Coronary artery (tissue), 2 donors: ENCODE data around the gene PRKG1.

Source experiments
- DNase-seq: peaks from one replicate; pipeline ENCODE4 v3.0.0-alpha.2; 2017; ENCODE audit warnings: low spot score
- H3K27ac ChIP-seq, 2 donors: fragments of 200-600 bp; sonication (generic); one replicate each; pipeline ENCODE4 v1.5.1; 2016 to 2019
- H3K4me3 ChIP-seq: fragments of 200-600 bp; sonication (generic); 2 replicates; pipeline ENCODE4 v1.5.1; 2016; ENCODE audit warnings: mild to moderate bottlenecking, moderate library complexity
- TF ChIP-seq, protein P1 (sequence below): fragments of 200-600 bp; sonication (generic); IDR thresholded peaks from one replicate; pipeline ENCODE4 v1.5.1; 2019; ENCODE audit warnings: antibody characterized with exemption

PRKG1 gene

DNA sequence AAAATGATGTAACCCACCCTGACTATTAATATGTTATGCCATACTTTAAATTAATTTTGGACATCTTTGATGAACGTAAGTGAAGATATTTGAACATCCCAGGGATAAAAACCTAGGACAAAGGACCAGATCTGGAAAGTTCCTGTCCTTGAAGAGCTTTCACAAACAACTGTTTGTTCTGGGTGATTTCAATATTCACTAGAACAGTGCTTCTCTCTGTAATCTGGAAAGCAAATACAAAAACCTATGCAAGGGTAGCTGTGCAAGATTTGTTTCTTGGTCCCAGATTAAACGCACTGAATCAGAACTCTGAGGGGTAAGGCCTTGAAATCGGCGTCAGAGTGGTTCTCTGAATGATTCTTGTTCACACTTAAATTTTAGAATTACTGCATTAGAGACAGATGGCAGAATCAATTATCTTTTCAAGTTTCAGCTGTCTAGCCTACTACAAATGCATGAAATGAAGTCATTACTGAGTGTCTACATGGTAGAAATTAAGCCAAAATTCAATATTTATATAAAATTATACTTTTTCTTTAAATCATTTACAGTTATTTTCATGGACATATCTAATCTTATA lies 694.7 kb downstream of the PRKG1 start:
- H3K4me3 ChIP-seq = no peak overlapping the region
- TF ChIP-seq, protein P1, sequence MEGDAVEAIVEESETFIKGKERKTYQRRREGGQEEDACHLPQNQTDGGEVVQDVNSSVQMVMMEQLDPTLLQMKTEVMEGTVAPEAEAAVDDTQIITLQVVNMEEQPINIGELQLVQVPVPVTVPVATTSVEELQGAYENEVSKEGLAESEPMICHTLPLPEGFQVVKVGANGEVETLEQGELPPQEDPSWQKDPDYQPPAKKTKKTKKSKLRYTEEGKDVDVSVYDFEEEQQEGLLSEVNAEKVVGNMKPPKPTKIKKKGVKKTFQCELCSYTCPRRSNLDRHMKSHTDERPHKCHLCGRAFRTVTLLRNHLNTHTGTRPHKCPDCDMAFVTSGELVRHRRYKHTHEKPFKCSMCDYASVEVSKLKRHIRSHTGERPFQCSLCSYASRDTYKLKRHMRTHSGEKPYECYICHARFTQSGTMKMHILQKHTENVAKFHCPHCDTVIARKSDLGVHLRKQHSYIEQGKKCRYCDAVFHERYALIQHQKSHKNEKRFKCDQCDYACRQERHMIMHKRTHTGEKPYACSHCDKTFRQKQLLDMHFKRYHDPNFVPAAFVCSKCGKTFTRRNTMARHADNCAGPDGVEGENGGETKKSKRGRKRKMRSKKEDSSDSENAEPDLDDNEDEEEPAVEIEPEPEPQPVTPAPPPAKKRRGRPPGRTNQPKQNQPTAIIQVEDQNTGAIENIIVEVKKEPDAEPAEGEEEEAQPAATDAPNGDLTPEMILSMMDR = no peak
- no peak overlapping the region for H3K27ac ChIP-seq
- no peak for DNase-seq

DNA sequence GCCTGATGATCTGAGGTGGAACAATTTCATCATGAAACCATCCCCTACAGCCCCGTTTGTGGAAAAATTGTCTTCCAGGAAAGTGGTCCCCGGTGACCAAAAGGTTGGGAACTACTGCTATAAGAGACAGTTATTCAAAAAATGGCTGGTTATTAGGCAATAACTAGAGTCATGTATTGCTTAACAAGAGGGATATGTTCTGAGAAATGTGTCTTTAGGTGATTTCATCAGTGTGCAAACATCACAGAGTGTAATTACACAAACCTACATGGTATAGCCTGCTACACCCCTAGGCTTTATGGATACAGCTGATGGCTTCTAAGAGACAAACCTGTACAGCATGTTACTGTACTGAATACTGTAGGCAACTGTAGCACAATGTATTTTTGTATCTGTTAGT lies 696.4 kb downstream of the PRKG1 start:
- DNase-seq = no peak
- TF ChIP-seq, protein P1 = no peak
- Histone ChIP-seq H3K4me3 (no peak overlapping the region), H3K27ac (no peak overlapping the region)

DNA sequence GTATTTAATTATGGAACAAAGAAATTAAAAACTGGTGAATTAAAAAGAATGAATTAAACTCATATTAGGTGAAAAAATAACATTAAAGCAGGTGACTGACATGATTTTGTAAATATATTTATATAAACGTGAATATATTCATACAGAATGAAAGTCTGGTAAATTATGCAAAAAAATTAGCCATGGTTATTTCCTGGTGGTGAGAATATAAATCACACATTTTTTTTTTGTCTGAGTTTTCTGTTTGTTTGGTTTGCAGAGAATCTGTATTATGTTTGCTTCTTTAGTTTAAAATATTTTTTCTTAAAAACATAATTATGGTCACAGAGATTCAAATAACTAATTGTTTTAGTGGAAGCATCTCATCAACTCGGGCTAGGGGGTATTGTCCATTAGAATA lies 698.1 kb downstream of the PRKG1 start:
- no peak for DNase-seq
- Histone ChIP-seq H3K4me3 (no peak overlapping the region), H3K27ac (no peak overlapping the region)
- TF ChIP-seq, protein P1 = no peak

DNA sequence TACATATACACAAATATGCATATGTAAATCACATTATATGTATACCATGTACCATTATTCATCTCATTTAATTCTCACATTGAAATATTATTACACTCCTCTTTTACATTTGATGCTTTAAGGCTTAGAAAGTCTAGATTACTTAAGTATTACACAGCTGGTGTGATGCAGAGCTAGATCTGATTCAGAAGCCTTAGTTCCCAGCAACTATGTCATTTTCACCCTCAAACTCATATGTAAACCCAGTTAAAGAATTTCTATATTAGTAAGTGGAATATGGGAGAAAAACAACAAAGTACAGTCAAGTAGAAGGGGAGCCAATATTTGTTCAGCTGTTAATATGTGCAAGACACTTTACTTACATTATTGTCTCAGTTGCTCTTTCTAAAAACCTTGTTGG lies 699.4 kb downstream of the PRKG1 start:
- TF ChIP-seq, protein P1 = no peak
- no peak for DNase-seq
- Histone ChIP-seq H3K27ac (no peak overlapping the region), H3K4me3 (no peak overlapping the region)

DNA sequence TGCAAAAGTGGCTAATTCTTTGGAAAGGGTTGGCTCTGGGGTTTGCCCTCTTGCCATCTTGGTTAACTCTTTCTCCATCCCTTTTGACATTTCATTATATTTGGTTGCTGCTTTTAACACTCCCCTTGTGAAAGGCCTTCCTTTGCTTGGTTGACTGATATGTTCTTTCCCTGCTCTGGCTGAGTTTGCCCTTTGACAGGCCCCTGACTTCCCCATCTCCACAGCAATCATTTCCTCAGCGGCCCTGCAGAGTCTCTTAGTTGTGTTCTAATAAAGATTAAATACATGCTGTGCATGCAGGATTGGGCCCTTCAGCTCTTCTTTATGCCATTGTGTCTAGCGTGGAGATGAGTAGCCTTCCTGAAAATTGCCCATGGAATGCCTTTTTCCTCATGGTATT lies 709.7 kb downstream of the PRKG1 start:
- no peak for DNase-seq
- Histone ChIP-seq H3K4me3 (no peak overlapping the region), H3K27ac (no peak overlapping the region)
- TF ChIP-seq, protein P1 = no peak

DNA sequence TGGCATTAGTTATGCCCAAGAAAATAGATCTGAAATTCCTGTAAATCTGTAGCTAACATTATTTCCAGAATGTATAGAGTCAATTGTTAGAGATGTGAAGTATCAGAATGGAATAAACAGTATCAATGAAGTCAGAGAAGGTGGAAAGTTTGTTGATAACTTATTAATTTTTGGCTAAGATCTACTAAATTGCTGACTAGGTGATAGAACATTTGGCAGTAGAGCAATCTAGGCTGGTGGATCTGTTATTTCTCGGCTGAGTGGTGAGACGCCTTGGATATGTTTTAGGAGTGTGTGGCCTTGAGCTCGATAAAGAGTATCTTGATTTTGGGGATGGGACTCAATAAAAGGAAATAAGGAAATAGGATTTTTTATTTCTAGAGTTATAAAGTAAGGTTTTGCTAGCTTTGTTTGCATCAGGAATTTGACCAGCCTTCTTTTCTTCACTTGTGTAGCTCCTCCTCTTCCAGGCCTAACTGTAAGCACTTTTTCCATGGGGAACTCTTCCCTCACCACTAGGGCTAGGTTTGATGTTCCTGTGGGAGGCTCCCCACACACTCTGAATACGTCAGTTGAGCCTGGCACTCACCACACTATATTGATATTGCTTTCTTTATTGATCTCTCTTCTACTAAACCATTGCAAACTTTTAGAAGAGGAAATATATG lies 711.9 kb downstream of the PRKG1 start:
- TF ChIP-seq, protein P1 = no peak
- Histone ChIP-seq H3K4me3 (no peak overlapping the region), H3K27ac (no peak overlapping the region)
- no peak for DNase-seq

DNA sequence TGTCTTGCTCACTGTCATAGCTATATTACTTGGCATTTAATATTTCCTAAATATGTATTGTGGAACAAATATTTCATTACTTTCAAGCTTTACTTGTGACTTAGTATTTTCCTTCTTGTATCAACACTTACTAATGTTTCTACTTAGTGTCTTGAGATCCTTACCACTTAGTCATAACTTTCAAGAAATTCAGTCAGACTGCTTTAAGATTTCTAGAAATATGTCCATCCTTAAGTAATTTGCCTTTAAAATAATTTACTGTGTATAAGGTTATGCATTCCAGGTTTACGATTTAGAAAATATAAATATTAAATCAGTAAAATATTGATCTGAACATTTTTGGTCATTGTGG lies 712.4 kb downstream of the PRKG1 start:
- DNase-seq = no peak
- TF ChIP-seq, protein P1 = no peak
- Histone ChIP-seq H3K4me3 (no peak overlapping the region), H3K27ac (no peak overlapping the region)
